Neural crest cell (in vitro differentiated cells): ENCODE results near the gene JADE3. TPM values are rescaled to one million over a fixed set of nuclear protein-coding genes. Genes with fewer than 3 reads are reported as not detected.
A peak's percentile ranks its signal among the peaks of the same experiment; 100 is the strongest.

Source experiments
- DNase-seq: peaks from one replicate; pipeline ENCODE4 v3.0.0; 2021; ENCODE audit warnings: low read depth, mixed read lengths, low spot score
- H3K27ac Mint-ChIP-seq: one replicate; pipeline ENCODE4 v1.8.0; 2021; ENCODE audit warnings: mild to moderate bottlenecking, mixed read lengths; ENCODE audit not compliant: unreplicated experiment
- H3K27me3 Mint-ChIP-seq: 2 replicates; pipeline ENCODE4 v1.8.0; 2021; ENCODE audit warnings: low read depth, mild to moderate bottlenecking, mixed read lengths
- H3K36me3 Mint-ChIP-seq: 2 replicates; pipeline ENCODE4 v1.8.0; 2021; ENCODE audit warnings: low read depth, mild to moderate bottlenecking, mixed read lengths
- H3K4me1 Mint-ChIP-seq: 2 replicates; pipeline ENCODE4 v1.8.0; 2021; ENCODE audit warnings: mixed read lengths
- H3K4me3 Mint-ChIP-seq: one replicate; pipeline ENCODE4 v1.8.0; 2021; ENCODE audit warnings: mild to moderate bottlenecking, mixed read lengths
- H3K9me3 Mint-ChIP-seq: 2 replicates; pipeline ENCODE4 v1.8.0; 2021; ENCODE audit warnings: mixed read lengths
- CTCF ChIP-seq: fragments of 200-600 bp; sonication (generic); conservative IDR thresholded peaks from 2 replicates; pipeline ENCODE4 v1.5.0; 2021; ENCODE audit warnings: antibody characterized with exemption, mild to moderate bottlenecking
- total RNA-seq: library from RNA; stranded (reverse); gene quantifications from 2 replicates; pipeline ENCODE4 v1.2.1, GENCODE V29; 2021

JADE3 gene
- total RNA-seq, 1 donor from 2014 or later: 18.8 TPM

DNA sequence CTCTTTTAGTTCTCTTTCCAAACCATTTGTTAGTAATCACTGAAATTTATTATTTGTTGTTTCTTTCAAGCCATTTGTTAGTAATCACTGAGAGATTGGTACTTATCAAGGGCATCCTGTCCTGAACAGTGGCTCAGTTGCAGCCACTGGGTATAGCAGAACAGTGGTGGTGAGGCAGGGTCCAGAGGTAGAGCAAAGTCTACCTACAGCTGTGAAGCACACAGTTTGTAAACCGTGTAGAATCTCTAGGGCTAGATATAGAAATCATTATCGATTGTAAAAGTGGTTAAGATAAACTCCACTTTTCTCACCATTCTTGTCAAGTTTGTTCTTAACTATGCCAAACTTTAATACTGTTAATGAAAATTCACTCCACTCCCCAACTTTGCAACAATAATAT is 4.1 kb downstream of the JADE3 start:
- DNase-seq: no peak
- peaks cover 14% of the 10 kb centered on the region for H3K36me3 Mint-ChIP-seq
- no peak for TF ChIP-seq CTCF
- no peak overlapping the region for H3K27ac Mint-ChIP-seq
- H3K9me3 Mint-ChIP-seq: peaks cover 11% of the 10 kb centered on the region
- H3K4me1 Mint-ChIP-seq: peaks cover 19% of the 10 kb centered on the region
- H3K27me3 Mint-ChIP-seq: peaks cover 3% of the 10 kb centered on the region
- peak overlapping the region; percentile 24 for H3K4me3 Mint-ChIP-seq

- peak overlapping the region; percentile 48 for H3K4me3 Mint-ChIP-seq
- no peaks in the 10 kb centered on the region for H3K27me3 Mint-ChIP-seq
- no peak for DNase-seq
- H3K36me3 Mint-ChIP-seq: peaks cover 18% of the 10 kb centered on the region
- no peak overlapping the region for H3K27ac Mint-ChIP-seq
- peaks cover 26% of the 10 kb centered on the region for H3K4me1 Mint-ChIP-seq
- H3K9me3 Mint-ChIP-seq: peaks cover 16% of the 10 kb centered on the region
- TF ChIP-seq CTCF: no peak
Measured at GRCh38 chrX:46917622-46918021, 5.4 kb downstream of the JADE3 start.

- no peak for TF ChIP-seq CTCF
- Mint-ChIP-seq H3K4me1 (peaks cover 25% of the 10 kb centered on the region), H3K9me3 (peaks cover 16% of the 10 kb centered on the region), H3K27me3 (no peaks in the 10 kb centered on the region), H3K36me3 (peaks cover 18% of the 10 kb centered on the region), H3K27ac (no peak overlapping the region), H3K4me3 (no peak overlapping the region)
- no peak for DNase-seq
Measured at GRCh38 chrX:46918434-46918833, 6.2 kb downstream of the JADE3 start.

DNA sequence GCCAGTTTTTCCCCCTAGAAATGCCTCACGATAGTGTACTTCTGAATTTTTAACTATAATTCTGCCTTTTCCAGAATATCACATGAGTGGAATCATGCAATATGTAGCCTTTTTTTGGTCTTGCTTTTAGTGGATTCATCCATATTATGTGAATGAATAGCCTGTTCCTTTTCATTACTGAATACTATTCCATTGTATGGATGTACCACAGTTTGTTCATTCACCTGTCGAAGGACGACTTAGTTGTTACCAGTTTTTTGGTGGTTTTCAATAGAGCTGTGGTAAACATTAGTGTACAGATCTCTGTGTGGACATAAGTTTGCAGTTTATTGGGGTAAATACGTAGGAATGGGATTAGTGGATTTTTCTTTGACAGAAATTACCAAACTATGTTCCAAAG is 8.0 kb downstream of the JADE3 start:
- no peak overlapping the region for H3K4me3 Mint-ChIP-seq
- H3K36me3 Mint-ChIP-seq: peaks cover 18% of the 10 kb centered on the region
- DNase-seq: no peak
- H3K27ac Mint-ChIP-seq: no peak overlapping the region
- no peak for TF ChIP-seq CTCF
- no peaks in the 10 kb centered on the region for H3K27me3 Mint-ChIP-seq
- H3K4me1 Mint-ChIP-seq: peaks cover 11% of the 10 kb centered on the region
- peaks cover 16% of the 10 kb centered on the region for H3K9me3 Mint-ChIP-seq

- TF ChIP-seq CTCF: no peak
- no peaks in the 10 kb centered on the region for H3K27me3 Mint-ChIP-seq
- no peak overlapping the region for H3K4me3 Mint-ChIP-seq
- peaks cover 18% of the 10 kb centered on the region for H3K36me3 Mint-ChIP-seq
- no peak for DNase-seq
- H3K9me3 Mint-ChIP-seq: peaks cover 16% of the 10 kb centered on the region
- no peak overlapping the region for H3K27ac Mint-ChIP-seq
- peaks cover 10% of the 10 kb centered on the region for H3K4me1 Mint-ChIP-seq
Measured at GRCh38 chrX:46922611-46923010, 10.4 kb downstream of the JADE3 start.

GRCh38 chrX:46927718-46928117 is 15.5 kb downstream of the JADE3 start:
- DNase-seq: no peak
- Mint-ChIP-seq H3K27ac (no peak overlapping the region), H3K27me3 (no peaks in the 10 kb centered on the region), H3K9me3 (peaks cover 11% of the 10 kb centered on the region), H3K36me3 (peaks cover 14% of the 10 kb centered on the region), H3K4me1 (peaks cover 3% of the 10 kb centered on the region), H3K4me3 (no peak overlapping the region)
- no peak for TF ChIP-seq CTCF
